Neural cell (in vitro differentiated cells): ENCODE measurements around the gene SRSF1.

Experiments used
- EP300 ChIP-seq: fragments of 450-650 bp; conservative IDR thresholded peaks from 2 replicates; pipeline ENCODE4 v1.6.1; 2014; ENCODE audit warnings: antibody characterized with exemption, mild to moderate bottlenecking, moderate library complexity; ENCODE audit not compliant: poor library complexity, severe bottlenecking
- EZH2 ChIP-seq: fragments of 200-600, 300-800 bp; shearing (Covaris generic), sonication (generic); IDR thresholded peaks from 2 replicates; pipeline ENCODE4 v1.6.1; 2014; ENCODE audit warnings: antibody characterized with exemption, low read length, borderline replicate concordance, mild to moderate bottlenecking; ENCODE audit not compliant: insufficient read depth, poor library complexity, severe bottlenecking
- MXI1 ChIP-seq: fragments of 450-650 bp; conservative IDR thresholded peaks from 2 replicates; pipeline ENCODE4 v1.6.1; 2014; ENCODE audit warnings: antibody characterized with exemption, mild to moderate bottlenecking; ENCODE audit not compliant: poor library complexity, severe bottlenecking
- POLR2AphosphoS5 ChIP-seq: IDR thresholded peaks from 2 replicates; pipeline ENCODE4 v1.6.1; 2012
- RAD21 ChIP-seq: fragments of 450-650 bp; conservative IDR thresholded peaks from 2 replicates; pipeline ENCODE4 v1.6.1; 2014; ENCODE audit warnings: antibody characterized with exemption, mild to moderate bottlenecking, moderate library complexity
- SMC3 ChIP-seq: fragments of 450-650 bp; conservative IDR thresholded peaks from 2 replicates; pipeline ENCODE4 v1.6.1; 2014; ENCODE audit warnings: antibody characterized with exemption, mild to moderate bottlenecking, moderate library complexity; ENCODE audit not compliant: poor library complexity
- TF ChIP-seq, protein P1 (sequence below): fragments of 450-650 bp; IDR thresholded peaks from 2 replicates; pipeline ENCODE4 v1.5.1; 2014; ENCODE audit warnings: antibody characterized with exemption, mild to moderate bottlenecking, moderate library complexity; ENCODE audit not compliant: poor library complexity, severe bottlenecking
- TF ChIP-seq, protein P2 (sequence below): IDR thresholded peaks from 2 replicates; pipeline ENCODE4 v1.6.1; 2012; ENCODE audit warnings: borderline replicate concordance

DNA sequence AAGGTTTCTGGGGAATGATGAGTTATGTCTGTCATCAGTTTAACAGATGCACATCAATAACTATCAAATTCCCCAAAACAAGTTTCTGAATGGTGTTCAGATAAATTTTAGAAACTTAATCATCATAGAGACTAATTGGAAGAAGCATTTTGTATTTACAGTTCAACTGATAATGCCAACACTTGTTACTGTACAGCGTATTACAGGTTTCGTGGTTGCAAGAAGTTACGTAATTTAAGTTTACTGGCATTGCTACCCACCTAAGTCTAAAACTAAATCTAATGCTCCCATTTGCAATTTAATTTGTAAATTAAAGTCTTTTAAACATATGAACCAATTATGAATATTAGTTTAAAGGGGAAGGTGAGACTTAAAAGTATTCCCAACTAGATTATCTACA is 3.0 kb downstream of the SRSF1 start:
- TF ChIP-seq, protein P1, sequence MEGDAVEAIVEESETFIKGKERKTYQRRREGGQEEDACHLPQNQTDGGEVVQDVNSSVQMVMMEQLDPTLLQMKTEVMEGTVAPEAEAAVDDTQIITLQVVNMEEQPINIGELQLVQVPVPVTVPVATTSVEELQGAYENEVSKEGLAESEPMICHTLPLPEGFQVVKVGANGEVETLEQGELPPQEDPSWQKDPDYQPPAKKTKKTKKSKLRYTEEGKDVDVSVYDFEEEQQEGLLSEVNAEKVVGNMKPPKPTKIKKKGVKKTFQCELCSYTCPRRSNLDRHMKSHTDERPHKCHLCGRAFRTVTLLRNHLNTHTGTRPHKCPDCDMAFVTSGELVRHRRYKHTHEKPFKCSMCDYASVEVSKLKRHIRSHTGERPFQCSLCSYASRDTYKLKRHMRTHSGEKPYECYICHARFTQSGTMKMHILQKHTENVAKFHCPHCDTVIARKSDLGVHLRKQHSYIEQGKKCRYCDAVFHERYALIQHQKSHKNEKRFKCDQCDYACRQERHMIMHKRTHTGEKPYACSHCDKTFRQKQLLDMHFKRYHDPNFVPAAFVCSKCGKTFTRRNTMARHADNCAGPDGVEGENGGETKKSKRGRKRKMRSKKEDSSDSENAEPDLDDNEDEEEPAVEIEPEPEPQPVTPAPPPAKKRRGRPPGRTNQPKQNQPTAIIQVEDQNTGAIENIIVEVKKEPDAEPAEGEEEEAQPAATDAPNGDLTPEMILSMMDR = no peak
- TF ChIP-seq, protein P2, sequence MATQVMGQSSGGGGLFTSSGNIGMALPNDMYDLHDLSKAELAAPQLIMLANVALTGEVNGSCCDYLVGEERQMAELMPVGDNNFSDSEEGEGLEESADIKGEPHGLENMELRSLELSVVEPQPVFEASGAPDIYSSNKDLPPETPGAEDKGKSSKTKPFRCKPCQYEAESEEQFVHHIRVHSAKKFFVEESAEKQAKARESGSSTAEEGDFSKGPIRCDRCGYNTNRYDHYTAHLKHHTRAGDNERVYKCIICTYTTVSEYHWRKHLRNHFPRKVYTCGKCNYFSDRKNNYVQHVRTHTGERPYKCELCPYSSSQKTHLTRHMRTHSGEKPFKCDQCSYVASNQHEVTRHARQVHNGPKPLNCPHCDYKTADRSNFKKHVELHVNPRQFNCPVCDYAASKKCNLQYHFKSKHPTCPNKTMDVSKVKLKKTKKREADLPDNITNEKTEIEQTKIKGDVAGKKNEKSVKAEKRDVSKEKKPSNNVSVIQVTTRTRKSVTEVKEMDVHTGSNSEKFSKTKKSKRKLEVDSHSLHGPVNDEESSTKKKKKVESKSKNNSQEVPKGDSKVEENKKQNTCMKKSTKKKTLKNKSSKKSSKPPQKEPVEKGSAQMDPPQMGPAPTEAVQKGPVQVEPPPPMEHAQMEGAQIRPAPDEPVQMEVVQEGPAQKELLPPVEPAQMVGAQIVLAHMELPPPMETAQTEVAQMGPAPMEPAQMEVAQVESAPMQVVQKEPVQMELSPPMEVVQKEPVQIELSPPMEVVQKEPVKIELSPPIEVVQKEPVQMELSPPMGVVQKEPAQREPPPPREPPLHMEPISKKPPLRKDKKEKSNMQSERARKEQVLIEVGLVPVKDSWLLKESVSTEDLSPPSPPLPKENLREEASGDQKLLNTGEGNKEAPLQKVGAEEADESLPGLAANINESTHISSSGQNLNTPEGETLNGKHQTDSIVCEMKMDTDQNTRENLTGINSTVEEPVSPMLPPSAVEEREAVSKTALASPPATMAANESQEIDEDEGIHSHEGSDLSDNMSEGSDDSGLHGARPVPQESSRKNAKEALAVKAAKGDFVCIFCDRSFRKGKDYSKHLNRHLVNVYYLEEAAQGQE = no peak
- TF ChIP-seq RAD21 (no peak), POLR2AphosphoS5 (no peak), SMC3 (no peak), EP300 (no peak), MXI1 (no peak), EZH2 (no peak)
